Epithelial cell of esophagus (primary cell): Measurements from ENCODE around the gene MPPED1.

Experiments used
- DNase-seq: peaks from one replicate; pipeline ENCODE4 v3.0.0; 2010; ENCODE audit warnings: low read depth
- H3K4me3 ChIP-seq: 2 replicates; pipeline ENCODE4 v1.5.1; 2011; ENCODE audit warnings: mild to moderate bottlenecking, low read length, control low read depth
- TF ChIP-seq, protein P1 (sequence below): IDR thresholded peaks from 2 replicates; pipeline ENCODE4 v1.5.1; 2011; ENCODE audit warnings: low read depth, mild to moderate bottlenecking, low read length, control low read depth, inconsistent platforms; ENCODE audit not compliant: insufficient read depth; ENCODE audit errors: missing control alignments

Gene MPPED1

DNA sequence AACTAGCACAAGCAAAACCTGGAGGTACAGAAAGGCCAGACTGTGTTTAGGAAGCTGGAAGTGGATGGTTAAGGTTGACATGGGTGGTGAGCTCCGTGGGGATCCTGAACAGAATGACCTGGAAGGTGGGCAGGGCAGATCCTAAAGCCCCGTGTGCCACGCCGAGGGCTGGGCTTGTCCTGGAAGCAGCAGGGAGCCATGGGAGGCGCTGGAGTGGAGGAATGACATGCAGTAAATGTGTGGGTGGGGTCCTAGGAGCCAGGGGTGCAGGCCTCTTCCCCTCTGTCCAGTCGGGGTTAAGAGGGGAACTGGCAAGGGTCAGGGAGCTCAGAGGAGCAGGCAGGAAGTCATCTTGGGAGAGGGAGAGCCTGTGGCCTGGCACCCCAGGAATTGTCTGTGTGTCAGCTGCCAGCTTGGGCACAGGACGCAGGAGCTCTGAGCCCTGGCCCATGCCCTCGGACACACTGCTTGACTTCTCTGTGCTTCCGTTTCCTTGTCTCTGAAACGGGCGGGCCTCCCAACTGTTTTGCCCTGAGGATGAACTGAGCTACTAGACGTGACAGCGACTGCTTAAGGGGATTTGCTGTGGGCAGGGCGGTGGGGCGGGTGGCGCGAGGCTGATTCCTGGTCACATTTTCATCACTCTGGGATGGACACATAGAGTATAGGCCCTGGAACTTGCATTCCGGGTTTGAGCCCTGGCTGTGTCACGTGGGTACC is 75.7 kb downstream of the MPPED1 start:
- H3K4me3 ChIP-seq = no peak overlapping the region
- TF ChIP-seq, protein P1, sequence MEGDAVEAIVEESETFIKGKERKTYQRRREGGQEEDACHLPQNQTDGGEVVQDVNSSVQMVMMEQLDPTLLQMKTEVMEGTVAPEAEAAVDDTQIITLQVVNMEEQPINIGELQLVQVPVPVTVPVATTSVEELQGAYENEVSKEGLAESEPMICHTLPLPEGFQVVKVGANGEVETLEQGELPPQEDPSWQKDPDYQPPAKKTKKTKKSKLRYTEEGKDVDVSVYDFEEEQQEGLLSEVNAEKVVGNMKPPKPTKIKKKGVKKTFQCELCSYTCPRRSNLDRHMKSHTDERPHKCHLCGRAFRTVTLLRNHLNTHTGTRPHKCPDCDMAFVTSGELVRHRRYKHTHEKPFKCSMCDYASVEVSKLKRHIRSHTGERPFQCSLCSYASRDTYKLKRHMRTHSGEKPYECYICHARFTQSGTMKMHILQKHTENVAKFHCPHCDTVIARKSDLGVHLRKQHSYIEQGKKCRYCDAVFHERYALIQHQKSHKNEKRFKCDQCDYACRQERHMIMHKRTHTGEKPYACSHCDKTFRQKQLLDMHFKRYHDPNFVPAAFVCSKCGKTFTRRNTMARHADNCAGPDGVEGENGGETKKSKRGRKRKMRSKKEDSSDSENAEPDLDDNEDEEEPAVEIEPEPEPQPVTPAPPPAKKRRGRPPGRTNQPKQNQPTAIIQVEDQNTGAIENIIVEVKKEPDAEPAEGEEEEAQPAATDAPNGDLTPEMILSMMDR = no peak
- DNase-seq = no peak

DNA sequence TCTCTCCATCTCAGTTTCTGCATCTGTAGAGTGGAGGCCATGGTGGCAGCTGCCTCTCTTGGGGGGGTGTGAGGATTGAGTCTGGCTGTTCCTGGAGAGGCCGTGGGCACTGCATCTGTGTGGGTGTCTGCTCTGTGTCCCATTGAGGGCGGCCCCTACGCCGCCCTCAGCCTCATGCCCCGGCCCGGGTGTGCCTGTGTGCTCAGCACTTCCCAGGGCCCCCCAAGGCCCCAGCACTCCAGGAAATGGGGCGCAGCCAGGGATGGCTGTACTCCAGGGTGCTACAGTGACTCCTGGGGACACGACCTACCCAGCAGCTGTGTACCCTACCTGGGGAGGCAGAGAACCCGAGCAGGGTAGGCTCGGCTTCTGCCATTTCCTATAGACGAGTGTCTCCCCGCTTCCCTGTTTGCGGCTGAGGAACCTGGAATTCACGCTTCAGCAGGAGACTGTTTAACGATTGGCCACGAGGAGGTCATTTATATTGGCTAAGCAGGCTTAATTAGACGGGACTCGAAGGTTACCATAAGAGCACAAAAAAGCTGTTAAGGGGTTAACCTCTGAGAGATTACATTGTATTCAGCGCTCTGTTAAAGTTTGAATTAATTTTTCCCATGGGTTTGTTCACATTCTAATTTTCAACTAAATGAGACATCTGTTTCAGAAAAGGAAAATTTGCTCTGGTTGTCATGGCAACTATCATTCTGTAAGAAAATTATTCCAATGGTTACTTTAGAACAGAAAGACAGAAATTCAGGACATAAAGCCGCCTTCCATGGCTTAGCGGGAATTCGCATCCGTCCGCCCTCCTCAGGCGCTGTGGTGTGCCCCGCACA is 76.4 kb downstream of the MPPED1 start:
- no peak for DNase-seq
- TF ChIP-seq, protein P1 = no peak
- H3K4me3 ChIP-seq = no peak overlapping the region

DNA sequence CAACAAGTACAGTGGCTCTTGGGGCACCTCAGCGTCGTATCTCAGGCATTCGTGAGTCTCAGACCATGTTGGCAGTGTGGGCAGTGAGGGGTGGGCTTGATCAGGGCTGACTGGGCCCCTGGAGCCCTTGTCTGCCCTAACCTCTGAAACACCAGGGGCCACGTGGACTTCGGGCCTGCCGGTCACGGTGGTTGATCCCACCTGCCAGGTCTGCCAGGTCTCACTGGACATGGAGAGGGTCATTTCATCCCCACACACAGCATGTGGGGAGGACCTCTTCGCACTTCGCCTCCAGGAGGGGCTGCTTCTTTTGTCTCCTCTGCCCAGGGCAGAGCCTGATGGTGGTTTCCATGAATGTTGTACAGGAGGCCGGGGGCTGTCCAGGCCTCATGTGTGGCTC is 77.1 kb downstream of the MPPED1 start:
- TF ChIP-seq, protein P1 = no peak
- DNase-seq = no peak

DNA sequence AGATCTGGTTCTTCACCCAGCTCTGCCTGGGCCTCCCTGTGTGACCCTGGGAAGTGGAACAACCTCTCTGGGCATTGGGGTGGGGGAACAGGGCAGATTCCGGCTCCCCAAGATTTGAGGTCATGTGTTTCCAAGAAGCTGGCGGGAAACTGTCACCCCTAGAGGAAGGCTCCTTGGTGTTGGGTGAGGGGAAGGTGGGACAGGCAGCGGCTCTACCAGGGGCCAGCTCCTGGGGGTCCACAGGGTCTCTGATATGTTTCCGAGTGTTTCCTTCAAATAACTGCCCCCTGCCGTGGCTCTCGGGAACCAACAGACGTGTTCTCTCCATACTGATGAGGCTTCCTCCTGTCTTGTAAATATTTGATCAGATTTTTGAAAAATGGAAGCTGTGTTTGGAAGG is 78.5 kb downstream of the MPPED1 start:
- no peak for DNase-seq
- H3K4me3 ChIP-seq = no peak overlapping the region
- TF ChIP-seq, protein P1 = no peak

More for the DNA sequence above, 77.1 kb downstream of the MPPED1 start:
- no peak overlapping the region for H3K4me3 ChIP-seq

- TF ChIP-seq, protein P1 = no peak
- no peak for DNase-seq
- H3K4me3 ChIP-seq = no peak overlapping the region
These were observed 79.4 kb downstream of the MPPED1 start for GRCh38 chr22:43491177-43491576.

DNA sequence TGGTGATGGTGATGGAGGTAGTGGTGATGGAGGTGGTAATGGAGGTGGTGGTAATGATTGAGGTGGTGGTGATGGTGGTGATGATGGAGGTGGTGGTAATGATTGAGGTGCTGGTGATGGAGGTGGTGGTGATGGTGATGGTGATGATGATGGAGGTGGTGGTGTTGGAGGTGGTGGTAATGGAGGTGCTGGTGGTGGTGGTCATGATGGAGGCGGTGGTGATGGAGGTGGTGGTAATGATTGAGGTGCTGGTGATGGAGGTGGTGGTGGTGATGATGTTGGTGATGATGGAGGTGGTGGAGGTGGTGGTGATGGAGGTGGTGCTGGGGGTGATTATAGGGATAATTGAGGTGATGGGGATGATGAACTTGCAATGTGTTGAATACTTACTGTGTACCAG is 79.9 kb downstream of the MPPED1 start:
- TF ChIP-seq, protein P1 = no peak
- DNase-seq = no peak
- H3K4me3 ChIP-seq = no peak overlapping the region
